ENCODE measurements around the gene ANO2.
A peak's percentile ranks its signal among the peaks of the same experiment; 100 is the strongest.

ANO2 gene

DNA sequence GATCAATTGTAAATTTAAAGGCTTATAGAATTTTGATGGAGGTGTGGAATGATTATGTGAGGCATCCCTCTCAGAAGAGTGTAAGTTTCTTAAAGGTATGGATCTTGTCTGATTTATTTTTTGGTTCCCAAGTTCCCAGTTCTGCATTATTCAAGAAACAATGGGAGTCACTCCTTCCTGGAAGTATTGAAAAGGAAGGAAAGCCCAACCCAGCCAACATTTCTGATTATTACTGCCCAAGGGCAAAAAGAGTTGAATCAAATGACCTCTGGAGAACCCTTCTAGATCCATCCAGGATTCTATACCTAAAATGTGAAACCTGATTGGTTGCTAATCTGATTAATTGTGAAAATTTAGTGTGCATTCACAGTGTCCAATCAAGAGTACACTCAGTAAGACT, 166.2 kb downstream of the ANO2 start:
- no peak for DNase-seq (ENCODE audit: low spot score)

DNA sequence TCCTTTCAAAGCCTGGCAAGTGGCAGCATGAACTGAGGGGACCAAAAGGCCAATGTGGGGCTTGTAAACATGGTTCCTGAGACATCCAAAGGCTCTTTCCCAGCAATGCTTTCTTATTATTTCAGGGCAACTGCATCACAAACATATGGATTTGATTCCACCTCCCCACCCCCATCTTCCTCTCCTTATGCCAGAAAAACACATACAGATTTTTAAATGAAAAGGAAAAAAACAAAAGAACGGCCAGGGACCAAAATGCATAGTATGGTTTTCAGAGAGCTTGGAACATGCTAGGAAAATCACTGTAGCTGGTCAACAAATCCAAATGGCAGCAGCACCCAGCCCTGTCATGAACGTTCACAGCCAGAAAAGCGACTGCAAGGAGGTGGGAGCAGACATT, 167.6 kb downstream of the ANO2 start:
- no peak for DNase-seq (ENCODE audit: low spot score)

DNA sequence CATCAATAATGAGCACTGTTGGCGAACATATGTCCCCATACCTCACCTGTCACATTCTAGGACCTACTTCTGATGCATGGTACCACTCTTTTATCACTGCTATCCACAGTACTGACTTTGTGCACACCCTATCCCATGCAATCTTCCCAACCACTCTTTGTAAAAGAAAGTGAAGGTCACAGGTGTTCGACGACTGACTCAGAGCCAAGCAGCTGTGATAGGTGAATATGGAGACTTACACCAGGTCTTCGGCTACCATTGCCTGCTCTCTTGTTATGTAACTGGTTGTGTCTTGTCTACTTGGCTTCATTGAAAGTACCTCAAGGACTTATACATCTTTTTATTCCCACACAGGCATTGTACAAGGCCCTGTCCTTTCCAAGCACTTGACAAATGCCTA, 169.0 kb downstream of the ANO2 start:
- DNase-seq (ENCODE audit: low spot score): no peak

DNA sequence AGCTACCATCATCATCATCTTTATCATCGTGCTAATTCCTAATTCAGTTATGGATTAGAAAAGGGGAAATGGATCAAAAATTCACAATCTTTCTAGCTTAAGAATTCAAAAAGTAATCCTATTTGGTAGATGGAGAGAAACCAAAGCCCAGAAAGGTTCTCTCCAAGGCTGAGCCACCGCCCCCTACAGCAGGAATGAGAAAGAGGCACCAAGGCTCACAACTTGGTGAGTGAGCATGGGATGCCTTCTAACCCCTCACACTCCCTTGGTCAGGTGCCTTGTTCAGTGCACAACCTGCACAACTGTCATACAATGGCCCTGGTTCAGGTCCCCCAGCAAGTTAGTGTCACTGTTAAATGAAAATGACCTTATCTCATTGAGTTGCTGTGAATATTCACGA, 171.5 kb downstream of the ANO2 start:
- DNase-seq (ENCODE audit: low spot score): no peak

DNA sequence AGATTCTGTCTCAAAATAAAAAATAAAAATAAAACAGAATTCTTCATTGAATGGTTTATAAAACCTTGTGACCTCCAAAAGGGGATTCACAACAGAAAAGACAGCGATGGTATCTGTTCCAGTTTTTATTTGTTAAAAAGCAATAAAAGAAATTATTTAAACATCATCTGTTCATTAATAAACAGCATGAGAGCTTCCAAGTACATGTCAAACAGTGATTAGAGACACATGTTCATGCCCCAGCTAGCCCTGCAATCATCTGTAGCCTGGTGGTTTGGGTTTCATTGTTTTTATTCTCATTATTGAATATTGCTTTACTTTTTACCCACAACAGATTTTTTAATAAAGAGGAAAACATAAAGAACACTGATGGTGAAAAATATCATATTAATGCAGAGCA, 173.3 kb downstream of the ANO2 start:
- DNase-seq (ENCODE audit: low spot score): no peak

DNA sequence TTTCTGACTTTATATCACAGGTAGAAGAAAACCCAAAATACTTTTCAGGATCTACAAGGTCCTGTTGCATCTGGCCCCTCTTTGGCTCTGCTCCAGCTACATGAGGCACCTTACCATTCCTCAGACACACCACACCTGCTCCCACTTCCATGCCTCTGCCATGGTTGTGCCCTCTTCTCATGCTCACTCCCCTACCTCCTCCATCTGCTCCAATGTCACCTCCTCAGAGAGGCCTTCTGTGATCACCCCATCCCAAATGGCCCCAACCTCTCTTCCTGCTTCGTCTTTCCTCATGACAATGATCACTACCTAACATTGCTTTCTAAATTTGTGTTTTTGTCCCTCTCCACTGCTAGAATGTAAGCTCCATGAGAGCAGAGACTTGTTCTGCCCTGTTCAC, 174.3 kb downstream of the ANO2 start:
- DNase-seq (ENCODE audit: low spot score): no peak

DNA sequence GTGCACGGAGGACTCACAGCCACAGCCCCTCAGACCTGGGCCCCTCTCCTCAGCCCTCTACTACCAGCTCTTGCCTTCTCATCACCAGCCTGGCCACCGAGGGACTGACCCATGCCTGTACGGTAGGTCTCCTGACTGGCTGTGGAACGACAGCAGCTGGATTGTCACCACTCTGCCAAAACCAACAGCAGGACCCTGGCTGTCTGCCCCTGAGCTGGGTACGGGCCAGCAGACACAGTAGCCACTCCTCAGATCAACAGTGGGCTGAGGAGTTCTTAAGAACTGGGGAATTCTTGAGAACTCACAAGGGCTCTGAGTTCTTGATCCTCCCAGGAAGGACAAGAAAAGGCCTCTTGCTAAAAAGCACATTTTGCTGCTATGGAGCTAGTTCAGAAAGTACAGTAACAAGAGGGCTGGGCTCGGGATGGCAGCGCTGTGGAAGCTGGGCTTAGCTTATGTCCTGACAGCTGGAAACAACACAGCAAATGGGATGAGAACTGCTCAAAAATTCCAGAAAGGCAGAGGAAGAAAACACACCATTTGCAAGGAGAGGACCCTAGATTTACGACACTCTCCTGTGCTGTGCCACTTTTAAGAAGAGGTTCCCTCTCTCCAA, 176.4 kb downstream of the ANO2 start:
- no peak for DNase-seq (ENCODE audit: low spot score)

DNA sequence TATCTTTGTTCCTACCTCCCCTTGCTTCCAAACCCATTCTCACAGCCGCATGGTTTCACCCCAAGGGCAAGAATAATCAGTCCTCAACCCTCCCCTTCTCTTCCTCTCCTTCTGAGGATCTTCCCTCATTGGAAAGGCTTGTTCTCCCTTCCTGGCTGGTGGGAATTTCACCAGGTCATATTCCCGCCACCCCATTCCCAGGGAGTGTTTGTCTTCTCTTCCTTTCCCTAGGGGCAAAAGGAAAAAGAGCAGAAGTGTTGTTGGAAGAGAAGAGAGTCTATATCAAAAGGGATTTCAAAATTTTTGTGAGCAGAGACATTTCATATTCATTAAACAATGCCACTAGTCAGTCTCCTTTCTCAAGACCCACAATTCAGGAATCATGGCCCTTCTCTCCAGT, 176.9 kb downstream of the ANO2 start:
- DNase-seq (ENCODE audit: low spot score): no peak

DNA sequence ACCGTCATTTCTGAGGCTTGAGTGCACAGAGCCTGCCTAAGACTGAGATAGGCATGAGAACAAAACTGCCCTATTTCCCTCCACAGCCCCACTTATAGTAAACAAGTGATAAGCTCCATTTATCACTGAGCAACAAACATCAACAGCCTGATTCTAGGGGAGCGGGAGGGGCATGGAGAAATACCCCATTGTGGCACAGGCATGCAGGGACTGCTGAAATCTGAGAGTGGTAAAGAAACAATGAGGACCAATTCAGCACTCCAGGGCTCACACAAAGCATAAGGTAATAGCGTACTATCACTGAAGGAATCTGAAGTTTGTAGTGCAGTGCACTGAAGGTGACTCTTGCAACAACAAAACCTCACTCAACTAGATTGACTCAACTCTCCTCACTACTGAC, 186.7 kb downstream of the ANO2 start:
- no peak for DNase-seq (ENCODE audit: low spot score)

DNA sequence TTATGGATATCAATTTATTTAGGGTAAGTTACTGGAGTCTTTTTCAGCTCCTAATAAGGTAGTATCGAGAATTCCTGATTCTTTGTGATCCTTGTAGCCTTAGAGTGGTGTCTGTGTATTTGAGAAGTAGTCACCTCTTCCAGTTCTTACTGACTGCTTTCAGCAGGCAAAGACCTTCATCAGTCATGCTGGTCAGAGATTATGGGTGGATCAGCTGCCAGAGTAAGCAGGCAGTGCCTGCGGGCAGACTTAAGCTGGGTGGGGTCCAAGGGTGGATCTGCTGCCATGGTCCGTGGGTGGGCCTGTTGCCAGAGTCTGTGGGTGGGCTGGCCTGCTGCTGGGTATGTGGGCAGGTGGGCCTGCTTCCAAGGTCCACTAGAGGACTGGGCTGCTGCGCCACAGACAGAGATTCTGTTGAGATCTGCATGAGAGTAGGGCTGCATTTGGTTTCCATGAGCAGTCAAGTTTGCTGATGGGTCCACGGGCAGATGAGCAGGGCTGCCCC, 188.7 kb downstream of the ANO2 start:
- no peak for DNase-seq (ENCODE audit: low spot score)

DNA sequence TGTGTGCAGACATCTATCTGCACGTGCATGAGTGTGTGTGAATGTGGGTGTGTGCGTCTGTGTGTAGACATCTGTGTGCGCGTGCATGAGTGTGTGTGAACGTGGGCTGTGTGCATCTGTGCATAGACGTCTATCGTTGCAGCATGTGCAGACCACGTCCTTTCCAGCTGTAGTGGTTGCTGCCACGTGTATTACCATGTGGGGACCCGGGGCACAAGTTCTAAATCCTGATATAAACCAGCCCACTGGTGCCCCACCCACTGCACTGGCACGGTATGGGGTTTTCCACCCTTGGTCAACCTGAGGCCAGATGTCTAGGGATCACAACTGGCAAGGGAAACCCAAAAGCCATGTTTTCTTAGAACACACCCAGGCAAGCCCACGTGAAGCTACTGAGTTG, 197.0 kb downstream of the ANO2 start:
- no peak for DNase-seq (ENCODE audit: low spot score)

DNA sequence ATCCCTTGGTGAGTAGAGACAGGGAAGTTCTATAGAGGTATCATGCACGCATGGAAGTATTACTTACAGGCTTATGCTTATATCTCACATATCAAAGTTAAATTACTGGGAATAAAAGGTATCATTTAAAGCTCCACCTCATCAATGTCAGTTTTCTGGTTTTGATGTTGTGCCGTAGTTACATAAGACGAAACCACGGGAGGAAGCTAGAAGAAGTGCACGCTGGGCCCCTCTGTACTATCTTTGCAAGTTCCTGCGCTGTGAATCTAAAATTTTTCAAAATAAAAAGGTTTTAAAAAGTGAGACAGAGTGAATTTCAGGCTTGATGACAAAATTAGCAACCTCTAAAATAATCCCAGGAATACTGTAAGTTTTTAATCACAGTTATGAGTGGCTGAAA, 198.1 kb downstream of the ANO2 start:
- DNase-seq (ENCODE audit: low spot score): no peak

DNA sequence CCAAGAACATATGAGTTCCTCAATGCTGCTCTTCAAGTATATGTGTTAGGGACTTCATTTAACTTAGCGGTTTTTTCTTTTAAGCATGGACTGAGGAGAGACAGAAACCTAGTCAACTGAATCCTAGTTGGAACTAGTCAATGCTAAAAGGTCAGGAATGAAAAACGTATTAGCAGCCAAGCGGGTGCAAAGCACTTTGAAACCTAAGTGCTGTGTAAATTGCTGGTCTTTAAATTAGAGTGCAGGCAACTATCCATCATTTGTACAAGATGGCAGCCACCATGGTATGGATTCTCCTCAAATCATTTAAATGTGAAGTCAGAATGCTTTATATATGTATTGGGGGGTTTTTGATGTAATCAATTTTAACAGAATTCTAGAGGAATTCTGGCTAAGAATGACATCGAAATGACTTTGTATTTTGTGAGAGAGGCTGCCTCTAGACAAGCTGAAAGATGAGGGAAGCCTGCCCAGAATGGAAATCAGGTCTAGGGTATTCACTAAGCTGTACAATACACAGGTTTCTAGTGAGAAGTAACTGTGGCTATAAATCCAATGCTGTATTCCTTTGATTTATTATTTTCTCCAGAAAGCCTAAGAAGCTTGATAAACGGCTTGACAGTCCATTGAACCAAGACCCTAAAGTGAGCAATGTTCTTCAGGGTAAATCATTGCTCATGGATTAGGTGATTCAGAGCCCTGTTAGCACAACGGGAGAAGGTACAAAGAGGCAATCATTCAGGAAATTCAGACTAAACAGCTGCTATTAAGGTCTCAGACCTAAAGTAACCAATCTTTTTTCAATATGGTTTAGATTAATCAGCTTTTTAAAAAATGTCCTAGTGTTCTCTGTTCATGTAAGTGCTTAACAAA, 198.8 kb downstream of the ANO2 start:
- DNase-seq (ENCODE audit: low spot score): no peak

DNA sequence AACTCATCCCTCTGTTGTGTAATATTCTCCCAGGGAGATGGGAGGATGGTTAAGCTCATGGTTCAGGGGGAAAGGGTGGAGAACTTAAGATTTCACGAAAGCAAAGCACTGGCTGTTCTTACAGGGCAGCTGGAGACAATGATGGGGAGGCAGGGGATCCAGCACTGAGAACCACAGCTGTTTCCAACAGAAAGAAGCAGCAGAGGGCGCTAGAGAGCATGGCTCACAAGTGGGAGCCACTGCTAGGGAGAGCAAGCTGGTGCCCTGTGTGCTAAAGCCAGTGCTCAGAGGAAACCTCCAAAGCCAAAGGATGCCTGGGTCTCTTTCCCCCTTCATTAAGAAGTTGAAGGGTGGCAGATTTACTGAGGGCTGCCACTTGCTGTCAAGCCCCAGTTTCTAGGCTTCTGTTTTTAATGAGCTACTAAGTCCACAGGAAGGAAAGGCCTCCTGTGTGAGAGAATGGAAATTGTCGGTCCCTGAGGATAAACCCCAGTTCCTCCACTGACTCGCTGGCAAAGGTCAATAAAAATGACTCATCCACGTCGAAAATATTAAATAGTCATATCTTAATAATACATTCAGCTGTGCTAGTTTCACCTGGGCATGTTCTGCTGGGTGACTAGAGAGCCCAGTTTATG, 199.7 kb downstream of the ANO2 start:
- peak; percentile 74 for DNase-seq (ENCODE audit: low spot score)

DNA sequence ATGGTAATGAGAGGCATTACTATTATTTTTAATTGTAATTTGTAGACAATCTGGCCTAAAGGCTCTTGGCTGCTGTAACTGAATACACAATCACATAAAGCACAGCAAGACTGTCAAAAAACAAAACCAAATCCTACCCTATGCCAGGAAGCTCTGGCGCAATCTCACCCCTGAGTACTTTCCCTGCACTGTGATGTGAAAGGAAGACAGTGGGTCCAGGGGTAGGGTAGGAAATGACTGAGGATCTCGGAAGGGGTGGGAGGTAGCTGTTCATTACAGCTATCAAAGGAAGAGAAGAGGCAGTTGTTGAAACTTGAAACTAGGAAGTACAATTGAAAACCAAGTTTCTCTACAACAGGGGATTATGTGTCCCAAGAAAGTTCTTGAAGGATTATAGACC, 202.8 kb downstream of the ANO2 start:
- no peak for DNase-seq (ENCODE audit: low spot score)

DNA sequence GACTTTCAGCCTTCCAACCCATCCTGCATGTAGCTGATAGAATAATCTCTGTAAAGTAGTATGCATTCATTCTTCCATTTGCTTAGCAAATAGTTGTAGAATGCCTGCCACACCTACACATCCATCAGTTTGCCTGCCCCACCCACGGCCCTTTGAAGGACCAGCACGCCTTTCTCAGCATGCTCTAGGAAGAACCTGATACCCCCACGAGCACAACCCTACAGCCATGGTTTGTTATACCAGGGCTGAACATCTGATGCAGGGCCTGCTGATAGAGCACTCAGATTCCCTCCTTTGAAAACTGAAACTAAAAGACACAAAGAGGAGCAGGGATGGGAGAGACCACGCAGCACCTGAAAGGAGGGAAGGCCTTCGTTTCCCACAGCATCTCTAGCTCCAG, 205.1 kb downstream of the ANO2 start:
- no peak for DNase-seq (ENCODE audit: low spot score)

DNA sequence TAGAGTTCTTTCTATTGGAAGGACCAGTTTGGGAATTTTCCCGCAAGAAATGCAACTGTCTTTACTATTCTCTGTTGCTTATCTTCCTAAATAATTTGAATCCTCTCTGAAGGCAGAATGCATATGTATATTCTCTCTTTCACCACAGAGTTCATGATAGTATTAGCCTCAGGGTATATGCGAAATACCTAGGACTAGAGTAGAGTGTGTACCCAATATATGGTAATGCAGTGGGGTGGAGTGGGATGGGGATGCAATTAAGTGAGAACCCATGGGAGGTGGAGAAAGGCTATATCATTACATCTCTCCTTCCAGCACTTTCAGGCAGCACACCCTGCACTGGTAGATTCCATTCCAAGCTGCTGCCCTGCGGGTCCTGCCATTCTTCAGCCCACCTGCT, 207.3 kb downstream of the ANO2 start:
- no peak for DNase-seq (ENCODE audit: low spot score)

DNA sequence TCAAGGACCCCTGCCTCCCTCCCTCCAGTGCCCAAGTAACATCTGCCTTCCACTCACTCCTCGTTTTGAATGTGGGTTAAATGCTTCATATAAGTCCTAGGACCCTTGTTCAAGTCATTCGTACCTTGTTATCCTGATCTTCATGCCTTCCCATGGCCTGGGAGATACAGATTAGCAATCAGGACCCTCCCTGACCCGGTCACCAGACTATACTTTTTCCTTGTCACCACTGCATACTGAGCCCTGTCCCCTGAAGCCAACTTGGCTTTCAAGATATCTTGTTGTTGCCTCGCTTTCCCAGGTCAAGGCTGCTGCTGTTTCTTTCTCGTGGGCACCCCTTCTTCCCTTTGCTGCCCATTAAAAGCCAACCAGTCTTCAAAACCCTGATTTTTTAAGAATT, 208.5 kb downstream of the ANO2 start:
- DNase-seq (ENCODE audit: low spot score): no peak

DNA sequence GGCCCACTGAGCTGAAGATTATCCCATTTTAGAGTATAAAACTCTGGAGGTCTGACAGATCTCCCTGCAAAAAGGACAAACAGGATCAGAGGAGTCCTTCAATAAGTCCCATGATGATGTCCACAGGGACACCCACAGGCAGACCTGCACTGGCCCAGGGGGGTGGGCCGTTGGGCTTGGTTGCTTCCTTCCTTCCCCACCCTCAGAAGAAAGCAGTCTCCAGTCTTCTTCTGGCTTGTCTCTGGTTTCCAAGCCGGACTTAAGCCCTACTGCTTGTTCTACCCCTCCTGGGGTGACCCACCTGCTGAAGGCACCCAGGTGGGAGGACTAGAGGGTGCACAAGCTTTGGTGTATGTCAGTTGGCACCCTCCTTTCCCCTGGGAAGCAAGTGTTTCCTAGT, 209.0 kb downstream of the ANO2 start:
- no peak for DNase-seq (ENCODE audit: low spot score)

DNA sequence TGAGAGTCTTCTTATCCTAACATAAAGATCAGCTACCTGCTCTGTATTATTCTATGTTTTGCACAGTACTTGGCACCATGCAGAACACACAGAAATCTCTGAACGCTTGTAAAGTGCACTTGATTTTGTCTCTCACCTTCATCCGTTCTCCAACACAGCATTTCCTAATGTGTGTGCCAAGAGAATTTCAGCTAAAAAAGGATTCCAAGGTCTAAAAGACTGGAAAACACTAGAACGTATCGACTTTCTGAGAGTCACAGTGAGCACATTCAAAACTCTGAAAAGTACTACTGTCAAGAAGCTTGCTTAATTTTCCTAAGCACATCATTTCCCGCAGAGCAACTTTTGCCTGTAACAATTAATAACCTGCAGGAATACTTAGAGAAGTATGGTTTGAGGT, 211.1 kb downstream of the ANO2 start:
- DNase-seq (ENCODE audit: low spot score): no peak

DNA sequence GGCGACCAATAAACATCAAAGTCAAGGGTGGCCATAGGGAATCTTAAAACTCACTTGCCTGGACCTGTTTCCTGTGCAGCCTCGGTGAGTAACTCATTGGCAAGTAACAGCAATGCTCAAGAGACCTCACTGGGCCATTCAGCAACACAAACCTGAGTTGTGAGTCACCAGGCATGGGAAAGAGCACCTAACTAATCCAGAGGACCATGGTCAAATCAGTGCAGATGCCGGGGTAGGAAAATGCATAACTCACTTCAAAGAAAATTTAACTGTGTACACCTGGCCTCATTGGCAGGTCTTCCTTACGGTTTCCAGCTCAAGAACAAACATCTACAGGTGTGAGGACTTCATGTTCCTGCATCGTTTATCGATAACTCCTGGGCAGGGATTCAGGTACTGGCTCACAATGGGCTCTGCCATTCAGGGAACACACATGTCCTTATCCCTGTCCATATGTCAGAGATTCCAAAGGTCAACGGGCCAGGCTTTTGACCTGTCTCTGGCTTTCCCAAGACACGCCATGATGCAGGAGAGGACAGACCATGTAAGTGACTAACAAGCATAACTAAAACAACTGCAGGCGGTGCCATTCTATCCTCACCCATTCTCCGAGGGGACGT, 211.8 kb downstream of the ANO2 start:
- DNase-seq (ENCODE audit: low spot score): no peak

DNA sequence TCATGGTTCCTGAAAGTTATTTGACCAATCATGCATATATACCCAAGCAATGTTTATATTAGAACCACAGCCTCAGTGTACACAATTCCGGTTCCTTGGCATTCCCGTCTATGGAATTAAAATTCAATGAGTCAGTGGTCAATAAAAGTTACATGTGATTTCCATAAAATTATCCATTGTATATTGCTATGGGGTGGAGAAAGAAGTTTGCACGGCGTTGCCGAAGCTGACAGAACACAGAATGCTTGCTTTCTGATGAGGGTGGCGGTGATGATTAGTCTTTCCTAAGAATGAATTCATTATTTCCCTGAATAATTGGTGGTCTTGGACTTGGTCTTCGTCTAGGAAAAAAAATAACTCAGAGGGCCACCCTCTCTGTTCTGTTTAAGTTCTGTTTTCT, 214.1 kb downstream of the ANO2 start:
- DNase-seq (ENCODE audit: low spot score): no peak

DNA sequence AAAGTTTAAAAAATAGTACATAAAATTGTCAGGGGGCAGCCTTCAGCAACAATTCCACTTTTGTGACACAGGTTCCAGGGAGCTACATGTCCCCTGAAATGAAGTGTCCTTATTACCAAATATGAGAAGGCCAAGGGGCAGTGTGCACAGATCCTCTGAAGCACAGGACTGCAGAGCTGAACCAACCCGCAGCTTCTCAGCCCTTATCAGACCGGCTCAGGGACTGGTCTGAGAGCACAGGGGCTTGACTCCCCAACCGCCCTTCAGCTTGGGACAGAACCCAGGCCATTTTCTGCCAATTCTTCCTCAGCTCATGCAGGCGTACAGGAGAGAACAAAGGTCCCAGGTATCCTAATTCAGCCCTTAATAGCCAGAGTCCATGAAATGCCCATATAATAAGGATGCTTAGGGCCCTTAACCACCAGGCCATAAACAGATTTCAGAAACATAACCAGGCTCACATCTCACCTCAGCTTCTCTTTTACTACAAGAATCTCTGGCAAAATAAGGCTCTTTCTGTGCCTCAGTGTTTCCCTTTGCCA, 221.3 kb downstream of the ANO2 start:
- no peak for DNase-seq (ENCODE audit: low spot score)

All from HuH-7 (cell line).